RWPE1 (cell line): ENCODE data around the gene PKP2.

Source experiments
- CTCF ChIA-PET: fragments of 350-600 bp; sonication (Branson Sonifier 250); formaldehyde crosslinking; extraction: SDS; loops from one replicate; lab custom pipeline; 2021; lab: Yijun Ruan, JAX
- POLR2A ChIA-PET: fragments of 400-600 bp; formaldehyde crosslinking; extraction: SDS; loops from one replicate; lab custom pipeline; 2020; ENCODE audit warnings: antibody characterized with exemption; ENCODE audit not compliant: low non-redundant PET; lab: Yijun Ruan, JAX
- DNase-seq: peaks from one replicate; pipeline ENCODE4 v3.0.0; 2012; ENCODE audit warnings: low spot score
- H3K27ac ChIP-seq: fragments of 450-650 bp; 2 replicates; pipeline ENCODE4 v1.5.1; 2017
- CTCF ChIP-seq: fragments of 450-650 bp; conservative IDR thresholded peaks from 2 replicates; pipeline ENCODE4 v1.5.1; 2017; ENCODE audit warnings: low read depth, mild to moderate bottlenecking

The PKP2 gene

GRCh38 chr12:32819424-32819823 lies 77.2 kb downstream of the PKP2 start:
- H3K27ac ChIP-seq, result no peak overlapping the region
- DNase-seq, result no peak
- TF ChIP-seq CTCF, result no peak
- ChIA-PET CTCF (no interaction called here), POLR2A (no interaction called here)

- ChIA-PET CTCF (interaction anchor here (0.6 to 0.7 kb wide), 2 partner anchors 120 to 1176 kb away, joined by 3 to 4 read pairs; no protein-coding TSS in a partner anchor), POLR2A (no interaction called here)
- no peak overlapping the region for H3K27ac ChIP-seq
- no peak for TF ChIP-seq CTCF
- DNase-seq, result no peak
Observed at GRCh38 chr12:32811686-32812392, 84.7 kb downstream of the PKP2 start.

- CTCF ChIA-PET, result no interaction called here
- POLR2A ChIA-PET, result no interaction called here
- TF ChIP-seq CTCF, result no peak
- DNase-seq, result no peak
- H3K27ac ChIP-seq, result no peak overlapping the region
Observed at GRCh38 chr12:32809846-32810245, 86.7 kb downstream of the PKP2 start.

GRCh38 chr12:32809196-32809595 lies 87.4 kb downstream of the PKP2 start:
- DNase-seq, result no peak
- CTCF ChIA-PET, result no interaction called here
- H3K27ac ChIP-seq, result no peak overlapping the region
- TF ChIP-seq CTCF, result no peak
- POLR2A ChIA-PET, result no interaction called here

GRCh38 chr12:32804301-32804700 lies 92.3 kb downstream of the PKP2 start:
- CTCF ChIA-PET, result no interaction called here
- no peak for DNase-seq
- no peak overlapping the region for H3K27ac ChIP-seq
- no peak for TF ChIP-seq CTCF
- POLR2A ChIA-PET, result no interaction called here

- TF ChIP-seq CTCF, result no peak
- no peak for DNase-seq
- ChIA-PET CTCF (interaction anchor here (0.5 kb wide), 1 partner anchor 15 kb away, joined by 3 read pairs; no protein-coding TSS in a partner anchor), POLR2A (no interaction called here)
- H3K27ac ChIP-seq, result no peak overlapping the region
Observed at GRCh38 chr12:32801269-32801980, 95.2 kb downstream of the PKP2 start.
